ENCODE measurements around the gene ST6GAL2.

ST6GAL2 gene

DNA sequence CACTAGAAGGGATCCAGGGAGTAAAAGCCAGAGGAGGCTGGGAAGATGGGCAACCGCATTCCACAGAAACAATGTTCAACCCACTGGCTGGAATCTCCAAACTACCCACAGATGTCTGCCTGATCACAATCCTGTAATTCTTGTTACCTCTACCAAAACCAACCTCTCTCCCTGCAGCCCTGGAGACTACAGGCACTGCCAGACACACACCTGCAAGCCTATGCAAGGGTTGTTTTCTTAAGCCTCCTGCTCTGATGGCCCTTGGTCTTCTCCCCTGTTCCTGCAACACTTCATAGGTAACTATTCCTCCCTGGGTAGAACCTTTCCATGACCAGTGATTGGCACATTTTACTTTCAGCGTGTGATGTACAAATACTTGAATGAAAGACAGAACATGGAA, 21.9 kb downstream of the ST6GAL2 start:
- no peak for DNase-seq (ENCODE audit: low read depth in 2 of 2)

DNA sequence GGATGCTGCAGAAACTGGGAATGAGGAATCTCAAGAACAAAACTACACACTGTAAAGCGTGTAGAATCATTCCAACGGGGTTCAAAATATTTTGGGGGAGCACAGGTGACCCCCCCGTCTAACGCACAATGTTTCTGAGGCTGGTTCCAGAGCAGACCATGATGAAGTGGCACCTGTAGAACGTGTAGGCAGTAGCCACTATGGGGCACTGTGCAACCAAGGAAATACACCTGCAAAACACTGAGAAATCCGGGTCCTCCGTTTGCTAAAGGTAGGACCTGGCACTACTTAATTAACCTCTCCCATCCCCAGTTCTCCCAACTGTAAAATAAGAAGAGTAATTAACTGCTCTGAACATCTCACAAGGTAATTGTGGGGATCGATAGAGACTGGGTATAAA, 22.6 kb downstream of the ST6GAL2 start:
- DNase-seq (ENCODE audit: low read depth in 2 of 2), result no peak

DNA sequence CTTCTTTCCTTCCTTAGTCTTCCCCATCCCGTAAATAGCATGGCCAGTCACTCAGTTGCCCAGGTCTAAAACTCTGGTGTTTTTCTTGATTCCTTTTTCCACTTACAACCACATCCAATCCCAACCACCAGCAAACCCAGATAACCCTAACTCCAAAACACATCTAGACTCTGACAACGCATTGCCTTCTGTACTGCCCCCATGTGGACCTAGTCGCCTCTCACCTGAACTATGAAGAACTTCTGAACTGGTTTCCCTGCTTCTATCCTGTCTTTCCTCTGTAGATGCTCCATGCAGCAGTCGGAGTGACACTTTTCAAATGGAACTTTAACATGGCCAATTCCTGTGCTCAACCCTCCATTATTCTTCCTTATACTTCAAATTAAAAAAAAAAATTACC, 26.5 kb downstream of the ST6GAL2 start:
- no peak for DNase-seq (ENCODE audit: low read depth in 2 of 2)

DNA sequence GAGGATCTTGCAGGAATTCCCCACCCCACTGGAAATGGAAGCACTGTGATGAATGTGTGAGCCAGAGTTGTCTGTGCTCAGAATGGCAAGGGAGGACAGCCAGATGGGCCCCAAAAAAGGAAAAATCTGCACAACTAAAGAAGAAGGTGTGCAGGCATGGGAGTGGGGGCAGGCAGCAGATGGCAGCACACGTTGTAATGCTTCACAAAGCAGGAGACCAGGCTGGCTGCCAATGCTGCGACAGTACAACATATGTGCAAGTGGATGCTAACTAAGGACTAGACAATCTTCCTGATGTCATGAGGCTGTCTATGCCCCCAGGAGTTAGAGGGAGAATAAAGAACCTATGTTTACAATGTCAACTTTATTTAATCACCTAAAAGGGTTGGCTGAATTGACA, 27.2 kb downstream of the ST6GAL2 start:
- DNase-seq (ENCODE audit: low read depth in 2 of 2), result no peak

DNA sequence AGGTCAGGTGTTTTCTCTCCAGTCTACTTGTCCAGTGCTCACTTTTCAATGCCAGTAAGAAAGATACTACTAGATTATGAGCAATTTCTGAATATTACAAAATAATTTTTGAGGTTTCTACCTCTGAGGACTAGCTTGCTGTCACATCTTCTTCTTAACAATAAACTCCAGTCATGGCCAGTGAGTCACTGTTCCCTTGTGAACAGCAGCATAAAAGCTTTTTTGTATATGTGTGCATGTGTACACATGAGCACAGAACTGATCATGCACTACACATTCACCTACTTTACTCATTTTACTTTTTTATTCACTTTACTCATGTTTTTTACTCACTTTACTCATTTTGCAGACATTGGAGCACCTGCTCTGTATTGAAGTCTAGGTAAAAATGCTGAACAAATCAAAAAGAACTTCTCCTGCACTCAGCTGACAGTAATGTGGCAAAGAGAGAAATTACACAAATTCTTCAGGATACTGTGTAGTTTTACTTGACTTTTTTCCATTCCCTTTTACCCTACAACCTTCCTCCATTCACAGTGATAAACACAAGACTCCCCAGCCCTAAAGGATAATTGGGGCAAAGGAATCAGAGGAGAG, 28.0 kb downstream of the ST6GAL2 start:
- no peak for DNase-seq (ENCODE audit: low read depth in 2 of 2)

DNA sequence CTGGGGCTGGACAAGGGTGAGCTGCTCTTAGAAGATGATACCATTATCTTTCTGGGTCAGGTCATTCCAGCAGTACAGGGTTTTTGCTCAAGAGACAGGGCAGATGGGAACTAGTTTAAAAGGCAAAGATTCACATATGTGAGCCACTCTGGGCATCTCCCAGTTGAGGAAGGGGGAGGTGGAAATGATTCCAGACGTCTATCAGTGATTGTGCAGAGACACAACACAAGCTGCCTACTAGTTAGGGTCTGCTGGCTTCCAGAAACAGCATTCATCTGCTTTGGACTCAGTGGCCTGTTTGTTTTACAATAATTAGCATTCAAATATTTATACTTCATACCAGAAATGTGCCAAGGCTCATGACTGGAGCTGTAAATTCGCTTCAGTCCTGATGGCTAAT, 32.3 kb downstream of the ST6GAL2 start:
- no peak for DNase-seq (ENCODE audit: low read depth in 2 of 2)

DNA sequence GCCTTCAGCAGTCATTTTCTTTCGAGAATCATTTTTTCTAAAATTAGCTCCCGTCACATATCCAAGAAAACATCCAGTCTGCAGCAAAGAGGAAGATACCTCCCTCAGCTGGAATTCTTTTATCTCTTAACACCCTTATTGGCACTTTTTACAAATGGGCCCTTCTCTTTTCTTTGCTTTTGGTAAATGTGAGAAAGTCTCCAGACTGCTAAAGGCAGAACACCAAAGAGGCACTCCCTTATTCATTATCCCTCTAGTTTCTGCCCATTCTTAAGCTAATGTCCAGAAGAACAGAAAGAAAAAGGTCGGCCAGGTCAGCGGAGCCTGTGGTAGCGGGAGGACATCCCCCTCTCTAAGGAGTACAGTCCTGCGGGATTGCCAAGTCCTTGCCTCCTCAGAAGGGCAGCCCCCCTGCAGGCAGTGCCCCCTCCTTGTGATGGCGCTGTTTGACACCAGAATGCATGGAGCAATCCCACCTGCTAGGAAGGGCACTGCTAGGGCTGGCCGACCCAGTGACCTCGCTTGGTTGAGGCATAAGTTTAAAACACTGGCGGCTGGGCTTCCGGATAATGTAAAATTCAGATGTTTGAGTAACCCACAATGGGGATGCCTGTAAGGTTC, 34.0 kb downstream of the ST6GAL2 start:
- no peak for DNase-seq (ENCODE audit: low read depth in 2 of 2)

DNA sequence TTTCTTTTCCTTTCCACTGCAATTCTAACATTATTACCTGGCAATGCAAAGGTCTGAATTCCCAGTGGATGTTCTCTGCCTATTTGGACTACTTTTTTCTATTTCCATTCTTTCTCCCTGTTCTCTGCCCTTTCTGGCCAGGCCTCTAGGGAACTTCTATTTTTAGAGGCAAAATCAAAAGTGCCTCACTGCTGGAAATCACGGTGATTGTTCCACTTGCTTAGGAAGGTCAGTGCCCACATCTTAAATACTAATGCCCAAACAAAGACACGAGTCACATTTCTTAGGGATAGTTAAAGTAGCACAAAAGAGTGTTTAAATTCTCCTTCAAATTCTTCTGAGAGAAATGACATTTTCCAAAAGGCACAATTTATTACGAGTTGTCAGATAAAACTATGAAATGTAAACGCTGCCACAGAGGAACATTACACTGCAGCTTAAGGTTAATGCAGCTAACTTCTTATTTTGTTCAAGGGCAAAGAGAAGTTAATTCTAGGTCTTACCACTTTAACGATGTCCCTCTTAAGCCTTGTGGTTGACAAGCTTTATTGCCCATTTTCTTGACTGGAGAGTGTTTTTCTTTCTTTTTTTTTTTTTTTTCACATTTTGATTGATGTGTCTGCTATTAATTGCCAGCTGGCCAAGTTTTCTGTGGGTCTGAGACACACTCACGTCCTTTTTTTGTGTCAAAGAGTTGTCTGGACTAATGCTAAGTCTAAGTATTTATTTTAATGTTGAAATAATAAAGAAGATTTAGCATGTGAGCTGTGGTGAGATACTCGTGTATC, 34.7 kb downstream of the ST6GAL2 start:
- DNase-seq (ENCODE audit: low read depth in 2 of 2), result no peak

DNA sequence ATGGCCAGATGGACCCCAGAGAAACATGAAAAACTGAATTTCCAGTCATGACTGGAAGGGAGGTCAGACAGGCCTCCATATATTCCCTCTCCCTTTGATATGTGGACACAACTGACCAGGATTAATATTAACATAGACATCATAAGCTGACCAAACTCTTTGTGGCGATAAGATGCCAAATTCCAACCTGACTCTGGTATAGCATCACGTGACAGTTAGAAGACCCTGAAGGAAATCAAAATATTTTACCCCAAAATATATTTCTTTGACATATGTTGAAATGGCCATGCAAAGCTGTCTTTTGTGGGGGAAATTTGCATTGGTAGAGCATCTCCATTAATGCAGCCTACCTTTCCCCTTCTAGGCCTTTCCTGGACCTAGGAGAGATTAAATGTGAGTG, 36.7 kb downstream of the ST6GAL2 start:
- no peak for DNase-seq (ENCODE audit: low read depth in 2 of 2)

DNA sequence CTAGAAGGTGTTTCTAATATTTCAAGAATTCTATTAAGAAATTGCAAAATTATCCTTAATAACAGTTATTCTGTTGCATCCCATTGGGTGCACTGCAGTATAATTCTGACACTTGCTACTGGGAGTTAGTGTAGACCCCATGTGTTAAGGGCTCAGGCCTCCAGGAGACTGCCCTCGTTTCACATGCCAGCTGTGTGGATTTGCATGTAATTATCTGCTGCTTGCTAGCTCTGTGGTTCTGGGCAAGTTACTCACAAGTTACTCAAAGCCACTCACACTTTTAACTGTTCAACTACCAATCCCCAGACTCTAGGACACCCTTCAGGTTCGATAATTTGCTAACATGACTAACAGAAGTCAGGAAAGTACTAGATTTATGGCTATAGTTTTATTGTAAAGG, 38.6 kb downstream of the ST6GAL2 start:
- DNase-seq (ENCODE audit: low read depth in 2 of 2), result no peak

DNA sequence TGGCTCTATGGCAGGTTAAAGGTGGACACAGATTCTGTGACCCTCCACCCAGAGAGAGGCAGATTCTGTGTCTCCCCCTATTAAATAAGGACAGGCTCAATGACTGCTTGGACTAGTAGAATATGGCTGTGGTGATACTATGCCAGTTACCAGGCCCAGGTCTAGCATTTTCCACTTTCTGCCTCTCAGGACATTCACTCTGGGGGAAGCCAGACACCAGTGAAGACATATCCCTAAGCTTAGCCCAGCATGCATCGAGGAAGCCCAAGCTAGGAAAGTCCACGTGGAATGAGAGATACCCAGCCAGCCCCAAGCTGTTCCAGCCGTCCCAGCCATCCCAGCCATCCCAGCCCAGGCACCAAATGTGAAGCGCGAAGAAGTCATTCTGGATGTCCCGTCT, 40.3 kb downstream of the ST6GAL2 start:
- DNase-seq (ENCODE audit: low read depth in 2 of 2), result no peak

DNA sequence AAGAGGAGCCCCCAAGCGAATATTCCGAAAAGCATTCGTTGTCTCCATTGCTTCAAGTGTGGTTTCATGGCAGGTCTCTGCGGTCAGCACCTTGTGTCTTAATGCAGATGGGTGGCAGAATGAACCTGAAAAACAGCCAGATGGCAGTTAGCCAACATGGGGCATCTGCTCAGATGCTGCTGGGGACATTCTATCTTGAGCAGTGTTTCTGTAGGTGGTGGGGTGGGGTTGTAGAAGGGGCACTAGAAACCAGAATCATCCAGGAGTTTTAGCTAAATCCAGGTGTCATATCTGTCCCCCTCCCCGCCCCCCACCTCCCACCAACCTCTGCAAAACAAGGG, 42.1 kb downstream of the ST6GAL2 start:
- no peak for DNase-seq (ENCODE audit: low read depth in 2 of 2)

DNA sequence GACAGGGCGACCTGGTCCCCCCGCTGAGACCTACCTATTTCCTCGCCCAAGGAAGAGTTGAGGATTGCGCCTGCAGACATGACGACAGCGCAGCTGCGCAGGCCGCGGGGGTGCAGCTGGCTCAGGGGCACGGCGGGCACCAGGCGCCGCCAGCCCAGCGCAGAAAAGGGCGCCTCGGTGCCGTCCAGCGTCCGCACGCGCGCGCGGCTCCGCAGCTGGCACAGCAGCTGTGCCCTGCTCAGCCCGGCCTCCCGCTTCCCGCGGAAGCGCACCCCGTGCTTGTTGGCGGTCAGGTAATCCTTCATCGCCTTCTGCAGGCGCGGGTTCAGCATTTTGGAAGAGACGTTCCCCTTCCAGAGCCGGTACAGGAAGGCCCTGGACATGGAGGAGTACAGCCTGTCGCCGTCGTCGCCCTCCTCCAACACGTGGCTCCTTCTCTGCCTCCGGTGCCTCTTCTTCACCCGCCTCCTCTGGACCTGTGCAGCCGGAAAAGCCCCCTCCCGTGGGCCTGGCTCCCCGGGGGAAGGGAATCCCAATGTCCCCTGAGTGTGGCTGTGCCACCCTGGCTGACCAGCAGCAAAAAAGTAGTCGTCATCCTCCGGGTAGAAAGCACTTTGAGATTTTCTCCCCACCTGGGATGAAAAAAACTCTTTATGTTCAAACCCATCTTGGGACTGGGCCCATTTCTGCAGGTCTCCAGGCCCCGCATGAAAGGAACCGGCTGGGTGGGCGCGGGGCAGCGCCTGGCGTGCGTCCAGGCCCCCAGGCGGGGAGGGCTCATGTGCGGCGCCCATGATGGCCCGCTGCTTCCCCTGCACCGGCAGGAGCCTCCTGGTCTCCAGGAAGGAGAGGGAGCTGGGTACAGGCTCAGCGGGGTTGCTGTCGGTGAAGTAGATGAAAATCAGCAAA, 42.7 kb downstream of the ST6GAL2 start:
- DNase-seq (ENCODE audit: low read depth in 2 of 2), result no peak

DNA sequence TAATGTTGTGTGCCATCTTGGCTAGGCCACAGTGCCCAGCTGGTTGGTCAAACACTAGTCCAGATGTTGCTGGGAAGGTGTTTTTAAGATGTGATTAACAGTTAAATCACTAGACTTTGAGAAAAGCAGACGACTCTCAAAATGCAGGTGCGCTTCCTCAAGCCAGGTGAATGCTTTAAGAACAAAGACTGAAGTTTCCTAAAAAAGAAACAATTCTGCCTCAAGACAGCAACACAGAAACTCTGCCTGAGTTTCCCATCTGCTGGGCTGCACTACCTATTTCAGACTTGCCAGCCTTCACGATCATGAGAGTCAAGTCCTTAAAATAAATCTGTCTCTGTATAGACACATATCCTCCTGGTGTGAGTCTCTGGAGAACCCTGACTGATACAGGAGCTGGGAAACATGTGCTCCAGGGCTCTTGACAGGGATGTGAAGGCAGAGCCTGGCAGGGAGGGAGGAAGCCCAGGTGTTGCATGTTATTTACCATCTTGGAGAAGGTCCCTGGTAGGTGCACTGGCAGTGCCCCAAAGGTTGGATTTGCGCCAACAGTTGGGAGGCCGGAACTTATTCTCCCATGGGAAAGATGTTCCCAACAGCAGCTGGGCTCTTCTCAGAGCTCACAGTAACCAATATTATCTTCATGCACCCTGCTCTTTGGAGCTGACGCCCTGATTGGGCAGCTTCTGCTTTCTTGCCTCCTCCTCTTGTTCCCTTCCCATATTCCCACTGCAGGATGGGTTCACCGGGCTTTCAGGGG, 43.9 kb downstream of the ST6GAL2 start:
- no peak for DNase-seq (ENCODE audit: low read depth in 2 of 2)

DNA sequence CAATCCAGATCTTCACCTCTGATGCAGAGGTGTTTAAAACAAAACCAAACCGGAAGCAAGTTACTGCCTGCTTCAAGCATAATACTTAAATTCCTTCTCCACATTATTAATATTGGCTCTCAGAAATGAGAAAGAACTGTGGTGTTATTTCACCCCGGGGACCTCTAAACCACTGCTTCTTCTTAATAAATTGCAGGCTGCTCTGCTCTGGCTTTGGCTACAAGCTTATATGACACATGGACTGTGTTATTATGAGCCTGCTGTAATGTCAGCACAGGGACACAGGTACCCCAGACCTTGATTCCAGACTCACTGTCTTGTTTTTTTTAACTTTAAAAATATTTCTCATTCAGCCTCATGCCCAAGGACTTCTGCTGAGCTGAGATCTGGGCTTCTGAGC, 45.1 kb downstream of the ST6GAL2 start:
- DNase-seq (ENCODE audit: low read depth in 2 of 2), result no peak

DNA sequence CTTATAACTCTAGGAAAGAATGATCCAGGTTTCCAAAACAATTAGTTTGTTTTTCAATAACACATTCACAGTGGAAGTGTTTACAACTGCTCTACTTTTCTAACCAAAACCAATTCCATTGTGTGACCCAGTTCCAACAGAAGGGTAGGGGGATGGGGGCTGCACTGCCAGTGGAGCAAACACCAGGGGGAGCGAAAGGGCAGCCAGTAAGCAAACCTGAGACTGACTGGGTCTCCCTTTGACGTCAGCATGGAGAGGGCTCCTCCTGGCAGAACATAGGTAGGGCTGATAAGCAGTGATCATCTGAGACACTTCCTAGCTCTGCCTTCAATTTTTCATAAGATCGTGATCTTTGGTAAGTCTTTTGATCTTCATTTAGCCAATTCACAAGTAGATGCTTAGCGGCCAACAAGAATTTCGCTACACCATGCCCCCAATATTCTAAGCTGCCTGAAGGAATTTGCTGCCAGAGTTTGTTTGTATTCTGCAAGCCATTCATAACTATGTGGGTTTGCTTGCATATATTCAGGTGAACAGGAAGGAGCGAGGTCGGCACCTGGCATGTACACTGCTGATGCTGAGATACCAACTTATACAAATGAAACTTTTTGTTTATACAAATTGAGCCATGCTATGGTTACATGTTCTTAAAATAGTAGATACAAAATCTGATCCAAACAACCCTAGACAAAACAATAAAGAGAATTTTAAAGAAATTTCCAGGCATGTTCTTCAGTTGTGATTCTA, 45.9 kb downstream of the ST6GAL2 start:
- no peak for DNase-seq (ENCODE audit: low read depth in 2 of 2)

DNA sequence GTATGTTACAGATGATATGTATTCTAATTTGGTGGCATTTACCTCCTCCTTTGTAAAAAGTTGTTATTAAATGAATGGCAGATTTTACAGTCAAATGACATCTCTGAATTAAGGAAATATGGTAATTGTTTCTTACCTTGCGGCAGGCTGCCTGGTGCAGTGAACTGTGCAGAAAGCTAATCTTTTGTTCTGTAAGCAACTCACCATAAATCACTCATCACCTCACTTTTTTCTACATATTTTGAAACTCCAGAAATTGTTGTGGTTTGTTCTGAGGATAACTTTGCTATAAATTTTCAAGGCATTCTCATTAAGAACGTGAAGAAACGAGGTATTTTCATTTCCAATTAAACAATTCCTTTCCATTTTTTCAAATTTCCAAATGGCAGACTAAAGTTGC, 52.7 kb downstream of the ST6GAL2 start:
- no peak for DNase-seq (ENCODE audit: low read depth in 2 of 2)

DNA sequence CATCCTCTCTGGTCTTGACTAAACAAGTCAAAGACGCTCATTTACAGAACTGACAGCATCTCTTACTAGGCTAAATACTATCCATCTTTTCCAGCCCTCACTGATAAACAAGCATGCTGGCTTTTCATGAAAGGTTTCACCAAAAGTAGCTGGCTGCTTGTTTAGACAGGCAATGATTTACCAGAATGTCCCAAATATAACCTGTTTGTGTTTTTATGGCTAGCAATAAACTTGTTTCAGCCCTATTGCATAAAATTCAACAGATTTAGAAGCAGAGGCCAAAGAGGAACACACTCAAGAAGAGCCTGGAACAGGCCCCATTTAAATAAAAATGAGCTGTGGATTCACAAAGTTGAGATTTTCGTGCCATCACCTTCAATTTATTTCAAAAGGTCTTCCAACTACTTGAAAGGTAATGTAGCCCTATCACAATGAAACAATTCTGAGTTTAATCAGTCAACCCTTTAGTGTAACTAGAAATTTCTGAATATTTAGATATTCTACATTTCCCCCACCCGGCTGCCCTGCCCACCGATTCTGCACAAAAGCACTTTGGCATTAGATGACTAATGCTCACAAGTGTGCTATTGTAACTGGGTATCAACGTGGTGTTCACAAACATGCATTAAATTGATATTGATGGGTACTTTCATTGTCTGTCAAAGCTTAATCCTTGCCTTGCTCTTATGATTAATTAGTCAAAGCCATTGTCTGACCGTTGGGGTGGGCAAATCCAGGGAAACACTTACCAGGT, 54.0 kb downstream of the ST6GAL2 start:
- DNase-seq (ENCODE audit: low read depth in 2 of 2), result no peak

DNA sequence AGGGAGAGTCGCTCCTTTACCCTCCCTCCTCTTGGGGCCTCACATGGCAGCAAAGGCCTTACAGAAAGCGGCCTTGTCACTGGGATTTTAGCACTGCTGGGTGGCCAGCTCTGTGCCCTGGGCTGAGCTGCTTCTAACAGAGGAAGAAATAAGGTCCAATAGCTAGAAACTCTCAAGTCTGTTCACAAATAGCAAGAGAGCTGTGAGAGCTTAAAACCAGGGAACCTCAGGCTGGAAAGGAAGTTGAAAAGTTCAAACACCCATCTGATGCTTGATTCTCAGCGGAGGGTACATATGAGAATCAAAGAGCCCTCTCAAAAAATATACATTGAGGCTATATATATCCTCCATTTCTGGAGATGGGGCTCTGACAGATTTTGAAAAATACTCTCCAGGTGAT, 54.7 kb downstream of the ST6GAL2 start:
- DNase-seq (ENCODE audit: low read depth in 2 of 2), result no peak

DNA sequence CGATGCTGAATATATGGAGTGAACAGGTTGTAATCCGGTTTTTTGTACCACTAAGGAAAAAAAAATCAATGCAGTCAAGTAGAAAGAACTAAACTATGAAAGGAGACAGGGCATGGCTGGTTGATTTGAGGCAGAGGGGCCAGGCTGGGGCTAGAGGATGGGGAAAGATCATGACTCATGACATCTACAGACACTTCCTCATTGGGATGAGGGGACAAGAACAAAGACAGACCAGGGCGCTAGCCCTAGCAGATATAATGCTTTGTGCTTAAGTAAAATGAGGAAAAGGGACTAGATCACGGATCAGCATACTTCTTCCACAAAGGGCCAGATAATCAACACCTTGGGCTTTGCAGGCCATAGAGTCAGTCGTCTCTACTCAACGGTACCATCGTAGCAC, 55.8 kb downstream of the ST6GAL2 start:
- DNase-seq (ENCODE audit: low read depth in 2 of 2), result no peak
